Loucy (cell line): ENCODE data around the gene NHEJ1.

Source experiments
- H2AFZ ChIP-seq: fragments of 200-600 bp; sonication (generic); 2 replicates; pipeline ENCODE4 v1.6.0; 2016; ENCODE audit warnings: antibody characterized with exemption, mild to moderate bottlenecking, low read length, moderate library complexity
- H3F3A ChIP-seq: fragments of 200-600 bp; 2 replicates; pipeline ENCODE4 v1.6.0; 2016; ENCODE audit warnings: antibody characterized with exemption, low read depth, mild to moderate bottlenecking
- H3K27me3 ChIP-seq: fragments of 200-600 bp; sonication (generic); 2 replicates; pipeline ENCODE4 v1.6.1; 2014; ENCODE audit warnings: low read length, mild to moderate bottlenecking; ENCODE audit not compliant: insufficient read depth, poor library complexity, severe bottlenecking
- H3K36me3 ChIP-seq: fragments of 200-600 bp; sonication (generic); 2 replicates; pipeline ENCODE4 v1.6.1; 2016; ENCODE audit warnings: low read length; ENCODE audit not compliant: insufficient read depth
- H3K4me1 ChIP-seq: fragments of 200-600 bp; sonication (generic); 2 replicates; pipeline ENCODE4 v1.5.1; 2014; ENCODE audit warnings: low read length, mild to moderate bottlenecking; ENCODE audit not compliant: insufficient read depth, poor library complexity, severe bottlenecking
- H3K4me2 ChIP-seq: fragments of 200-600 bp; sonication (generic); 2 replicates; pipeline ENCODE4 v1.6.0; 2014; ENCODE audit warnings: antibody characterized with exemption, low read length, low read depth, mild to moderate bottlenecking; ENCODE audit not compliant: poor library complexity, severe bottlenecking
- H3K4me3 ChIP-seq: fragments of 200-600 bp; sonication (generic); 2 replicates; pipeline ENCODE4 v1.5.1; 2014; ENCODE audit warnings: low read length, mild to moderate bottlenecking, mixed read lengths; ENCODE audit not compliant: poor library complexity, severe bottlenecking
- H3K79me2 ChIP-seq: fragments of 200-600 bp; sonication (generic); 2 replicates; pipeline ENCODE4 v1.6.1; 2014; ENCODE audit warnings: low read length; ENCODE audit not compliant: insufficient read depth
- H3K9ac ChIP-seq: fragments of 200-600 bp; sonication (generic); 2 replicates; pipeline ENCODE4 v1.6.0; 2014; ENCODE audit warnings: mild to moderate bottlenecking, low read depth, low read length, moderate library complexity; ENCODE audit not compliant: poor library complexity, severe bottlenecking
- H3K9me2 ChIP-seq: fragments of 200-600 bp; sonication (generic); replicated peaks from 2 replicates; pipeline ENCODE4 v1.6.1; 2016; ENCODE audit warnings: low read depth, low read length, mixed read lengths
- H3K9me3 ChIP-seq: fragments of 200-600 bp; sonication (generic); 2 replicates; pipeline ENCODE4 v1.6.1; 2014; ENCODE audit warnings: mild to moderate bottlenecking, antibody characterized with exemption, low read length, low read depth; ENCODE audit not compliant: insufficient read depth
- H4K20me1 ChIP-seq: fragments of 200-600 bp; sonication (generic); 2 replicates; pipeline ENCODE4 v1.6.0; 2014; ENCODE audit warnings: antibody characterized with exemption, low read length, mild to moderate bottlenecking; ENCODE audit not compliant: insufficient read depth, poor library complexity, severe bottlenecking
- CTCF ChIP-seq: fragments of 200-600 bp; sonication (generic); conservative IDR thresholded peaks from 2 replicates; pipeline ENCODE4 v1.5.1; 2014; ENCODE audit warnings: mild to moderate bottlenecking, antibody characterized with exemption, low read length
- EZH2phosphoT487 ChIP-seq: fragments of 200-600 bp; IDR thresholded peaks from 2 replicates; pipeline ENCODE4 v1.6.1; 2018; ENCODE audit warnings: antibody characterized with exemption, mild to moderate bottlenecking, moderate library complexity, borderline replicate concordance

The NHEJ1 gene

DNA sequence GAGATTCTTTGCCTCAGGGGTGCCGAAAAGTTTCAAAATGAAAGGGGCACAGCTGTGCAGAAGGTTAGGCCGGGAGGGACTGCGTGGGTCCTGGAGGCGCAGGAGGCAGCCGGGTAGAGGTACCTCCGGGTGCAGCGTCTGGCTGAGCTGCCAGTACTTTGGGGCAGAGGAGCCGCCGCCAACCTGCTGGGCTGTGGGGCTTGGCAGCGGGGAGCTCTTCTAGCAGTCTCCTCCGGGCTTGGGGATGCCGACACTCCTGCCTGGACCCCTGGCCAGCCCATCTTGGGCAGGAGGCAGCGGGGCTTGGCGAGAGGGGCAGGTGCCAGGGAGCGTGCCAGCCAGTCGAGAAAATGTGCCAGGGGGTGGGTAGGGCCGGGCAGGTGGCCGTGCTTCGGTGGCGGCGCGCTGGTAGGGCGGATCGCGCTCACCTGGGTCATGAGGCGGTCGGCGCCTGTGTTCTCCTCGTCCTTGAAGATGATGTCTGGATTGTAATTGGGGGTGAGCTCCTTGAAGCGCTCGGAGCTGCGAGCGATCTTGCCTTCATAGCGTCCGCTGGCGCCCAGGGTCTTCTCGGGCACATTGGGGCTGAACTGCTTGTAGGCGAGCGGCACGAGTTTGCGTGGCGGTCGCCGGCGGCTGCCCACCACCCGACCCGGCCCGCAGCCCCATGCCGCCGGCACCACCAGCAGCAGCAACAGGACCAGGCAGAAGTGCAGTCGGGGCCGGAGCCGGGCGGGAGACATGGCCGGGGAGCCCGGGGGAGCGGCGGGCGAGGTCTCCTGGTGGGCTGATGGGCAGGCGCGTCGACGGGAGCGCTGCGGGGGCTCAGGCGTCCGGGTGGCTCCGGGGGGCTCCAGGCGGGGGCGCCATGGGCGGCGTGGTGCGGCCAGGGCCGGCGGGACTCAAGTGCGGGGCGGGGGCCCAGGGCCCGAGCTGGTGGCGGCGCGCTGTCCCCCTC, 100.6 kb downstream of the NHEJ1 start:
- no peak overlapping the region for H2AFZ ChIP-seq
- no peaks in the 10 kb centered on the region for H3K4me1 ChIP-seq
- no peak overlapping the region for H3K9ac ChIP-seq
- TF ChIP-seq CTCF (no peak), EZH2phosphoT487 (no peak)
- no peaks in the 10 kb centered on the region for H3K79me2 ChIP-seq
- H3K36me3 ChIP-seq = no peaks in the 10 kb centered on the region
- H3K4me3 ChIP-seq = no peak overlapping the region
- no peaks in the 10 kb centered on the region for H3K9me2 ChIP-seq
- H4K20me1 ChIP-seq = no peaks in the 10 kb centered on the region
- H3F3A ChIP-seq = no peaks in the 10 kb centered on the region
- H3K27me3 ChIP-seq = no peaks in the 10 kb centered on the region
- no peak overlapping the region for H3K4me2 ChIP-seq
- H3K9me3 ChIP-seq = no peaks in the 10 kb centered on the region

DNA sequence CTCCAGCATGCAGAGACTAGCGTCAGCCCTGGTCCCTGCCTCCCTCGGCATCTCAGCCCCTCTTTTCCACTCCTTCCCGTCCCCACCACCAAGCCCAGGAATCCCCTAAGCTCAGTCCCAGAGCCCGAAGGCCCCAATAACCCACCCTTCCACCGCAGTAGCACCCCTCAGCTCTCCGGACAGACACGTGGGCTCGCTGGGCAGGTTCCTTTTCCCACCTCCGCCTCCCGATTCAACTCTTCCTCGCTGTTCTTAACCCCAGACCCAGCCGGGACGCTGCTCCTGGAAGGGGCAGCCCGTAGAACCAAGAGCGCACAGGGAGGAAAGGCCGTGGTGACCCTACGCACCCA, 101.3 kb downstream of the NHEJ1 start:
- no peaks in the 10 kb centered on the region for H3K27me3 ChIP-seq
- H3K36me3 ChIP-seq = no peaks in the 10 kb centered on the region

GRCh38 chr2:219058541-219059374, 101.9 kb downstream of the NHEJ1 start:
- Histone ChIP-seq H3K4me2 (no peak overlapping the region), H3K9ac (no peak overlapping the region), H3K9me3 (no peaks in the 10 kb centered on the region), H3K79me2 (no peaks in the 10 kb centered on the region), H3K36me3 (no peaks in the 10 kb centered on the region), H3K4me1 (no peaks in the 10 kb centered on the region), H3F3A (no peaks in the 10 kb centered on the region), H3K9me2 (no peaks in the 10 kb centered on the region), H3K4me3 (no peak overlapping the region), H3K27me3 (no peaks in the 10 kb centered on the region), H2AFZ (no peak overlapping the region), H4K20me1 (no peaks in the 10 kb centered on the region)
- TF ChIP-seq CTCF (no peak), EZH2phosphoT487 (no peak)

More for the DNA sequence above, 101.3 kb downstream of the NHEJ1 start:
- TF ChIP-seq CTCF (no peak), EZH2phosphoT487 (no peak)
- no peaks in the 10 kb centered on the region for H3F3A ChIP-seq
- no peaks in the 10 kb centered on the region for H4K20me1 ChIP-seq
- H3K79me2 ChIP-seq = no peaks in the 10 kb centered on the region
- H2AFZ ChIP-seq = no peak overlapping the region
- H3K4me1 ChIP-seq = no peaks in the 10 kb centered on the region
- H3K9me3 ChIP-seq = no peaks in the 10 kb centered on the region
- H3K4me3 ChIP-seq = no peak overlapping the region
- no peak overlapping the region for H3K4me2 ChIP-seq
- H3K9ac ChIP-seq = no peak overlapping the region
- no peaks in the 10 kb centered on the region for H3K9me2 ChIP-seq
